Fibroblast of villous mesenchyme (primary cell): ENCODE results near the gene TMEM151A. TPM values are rescaled to one million over a fixed set of nuclear protein-coding genes. Genes with fewer than 3 reads are reported as not detected.

ENCODE experiments used
- DNase-seq: peaks from one replicate; pipeline ENCODE4 v3.0.0-alpha.2; 2010; ENCODE audit warnings: low read depth
- H3K4me3 ChIP-seq: 2 replicates; pipeline ENCODE4 v1.5.1; 2011; ENCODE audit warnings: low read depth, mild to moderate bottlenecking, low read length
- CTCF ChIP-seq: IDR thresholded peaks from 2 replicates; pipeline ENCODE4 v1.5.1; 2012; ENCODE audit warnings: low read depth, mild to moderate bottlenecking, low read length; ENCODE audit not compliant: insufficient read depth
- total RNA-seq: library from RNA; depleted of rRNA; stranded (reverse); fragments of >200 nt; gene quantifications from 2 replicates; pipeline ENCODE4 v1.2.3, GENCODE V29; 2012

Gene TMEM151A
- total RNA-seq, 1 donor, result under 0.01 TPM

DNA sequence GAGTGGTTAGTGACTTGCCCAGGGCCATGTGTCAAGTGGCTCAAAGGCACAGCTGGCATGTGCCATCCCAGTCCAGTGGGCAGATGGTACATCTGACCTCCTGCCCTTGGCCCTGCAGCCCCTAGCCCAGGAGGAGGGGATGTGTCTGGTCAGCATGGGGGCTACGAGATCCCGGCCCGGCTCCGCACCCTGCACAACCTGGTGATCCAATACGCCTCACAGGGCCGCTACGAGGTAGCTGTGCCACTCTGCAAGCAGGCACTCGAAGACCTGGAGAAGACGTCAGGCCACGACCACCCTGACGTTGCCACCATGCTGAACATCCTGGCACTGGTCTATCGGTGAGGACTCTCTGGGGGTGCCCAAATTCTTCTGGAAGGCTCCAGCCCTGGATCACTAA lies 29.0 kb upstream of the TMEM151A start:
- TF ChIP-seq CTCF, result no peak
- DNase-seq, result no peak

GRCh38 chr11:66263231-66263630 lies 28.5 kb upstream of the TMEM151A start:
- no peak overlapping the region for H3K4me3 ChIP-seq
- no peak for DNase-seq
- TF ChIP-seq CTCF, result no peak

More for the DNA sequence above, 29.0 kb upstream of the TMEM151A start:
- H3K4me3 ChIP-seq, result no peak overlapping the region

DNA sequence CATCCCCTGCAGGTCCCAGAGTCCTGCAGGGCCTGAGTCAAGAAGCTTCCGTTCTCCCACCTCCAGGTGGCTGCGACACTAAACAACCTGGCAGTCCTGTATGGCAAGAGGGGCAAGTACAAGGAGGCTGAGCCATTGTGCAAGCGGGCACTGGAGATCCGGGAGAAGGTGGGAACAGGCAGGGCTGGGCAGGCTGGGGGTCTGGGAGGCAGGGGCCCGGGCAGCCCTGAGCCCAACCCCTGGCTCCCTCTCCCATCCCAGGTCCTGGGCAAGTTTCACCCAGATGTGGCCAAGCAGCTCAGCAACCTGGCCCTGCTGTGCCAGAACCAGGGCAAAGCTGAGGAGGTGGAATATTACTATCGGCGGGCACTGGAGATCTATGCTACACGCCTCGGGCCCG lies 27.9 kb upstream of the TMEM151A start:
- H3K4me3 ChIP-seq, result no peak overlapping the region

GRCh38 chr11:66264383-66264782 lies 27.3 kb upstream of the TMEM151A start:
- H3K4me3 ChIP-seq, result no peak overlapping the region
- no peak for DNase-seq
- TF ChIP-seq CTCF, result no peak

More for the DNA sequence above, 27.9 kb upstream of the TMEM151A start:
- no peak for TF ChIP-seq CTCF
- DNase-seq, result no peak

DNA sequence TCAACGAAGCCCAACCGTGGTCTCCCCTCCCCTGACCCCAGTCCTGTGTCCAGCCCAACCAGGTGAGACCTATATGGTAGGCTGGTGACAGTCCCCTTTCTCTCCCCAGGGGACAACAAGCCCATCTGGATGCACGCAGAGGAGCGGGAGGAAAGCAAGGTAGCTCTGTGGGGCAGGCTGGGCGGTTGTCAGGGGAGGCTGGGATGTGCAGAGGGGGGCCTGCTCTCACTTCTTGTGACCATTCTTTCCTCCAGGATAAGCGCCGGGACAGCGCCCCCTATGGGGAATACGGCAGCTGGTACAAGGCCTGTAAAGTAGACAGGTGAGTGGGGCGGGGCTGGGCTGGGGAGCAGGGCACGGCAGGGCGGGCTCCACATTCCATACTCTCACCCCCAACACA lies 26.8 kb upstream of the TMEM151A start:
- H3K4me3 ChIP-seq, result no peak overlapping the region
- no peak for TF ChIP-seq CTCF
- DNase-seq, result no peak

DNA sequence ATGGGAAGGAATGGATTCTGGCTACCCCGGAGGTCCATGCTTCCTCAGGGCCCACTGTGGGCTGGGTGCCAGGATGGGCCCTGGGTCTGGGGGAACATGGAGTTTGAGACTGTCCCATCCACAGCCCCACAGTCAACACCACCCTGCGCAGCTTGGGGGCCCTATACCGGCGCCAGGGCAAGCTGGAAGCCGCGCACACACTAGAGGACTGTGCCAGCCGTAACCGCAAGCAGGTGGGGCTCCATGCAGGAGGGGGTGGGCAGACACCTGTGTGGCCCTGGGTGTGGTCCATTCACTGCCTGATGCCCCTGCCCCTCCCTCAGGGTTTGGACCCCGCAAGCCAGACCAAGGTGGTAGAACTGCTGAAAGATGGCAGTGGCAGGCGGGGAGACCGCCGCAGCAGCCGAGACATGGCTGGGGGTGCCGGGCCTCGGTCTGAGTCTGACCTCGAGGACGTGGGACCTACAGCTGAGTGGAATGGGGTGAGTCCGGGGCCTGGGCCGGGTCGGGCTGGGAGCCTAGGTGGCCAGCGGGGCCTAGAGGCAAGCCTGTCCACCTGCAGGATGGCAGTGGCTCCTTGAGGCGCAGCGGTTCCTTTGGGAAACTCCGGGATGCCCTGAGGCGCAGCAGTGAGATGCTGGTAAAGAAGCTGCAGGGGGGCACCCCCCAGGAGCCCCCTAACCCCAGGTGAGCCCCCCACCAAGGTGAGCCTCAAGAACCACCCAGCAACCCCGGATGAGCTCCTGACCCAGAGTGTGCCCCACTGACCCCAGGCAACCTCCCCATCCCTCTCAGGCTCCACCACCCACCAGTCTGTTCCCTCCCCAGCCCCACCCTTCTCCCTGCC lies 25.9 kb upstream of the TMEM151A start:
- TF ChIP-seq CTCF, result no peak
- H3K4me3 ChIP-seq, result no peak overlapping the region
- no peak for DNase-seq
